ENCODE results near the gene ALDH1L1. TPM values are rescaled to one million over a fixed set of nuclear protein-coding genes. Genes with fewer than 3 reads are reported as not detected.

The ALDH1L1 gene
- total and polyA plus RNA-seq, 2 experiments from 2014 or later, result 1.0 to 1.3 TPM

DNA sequence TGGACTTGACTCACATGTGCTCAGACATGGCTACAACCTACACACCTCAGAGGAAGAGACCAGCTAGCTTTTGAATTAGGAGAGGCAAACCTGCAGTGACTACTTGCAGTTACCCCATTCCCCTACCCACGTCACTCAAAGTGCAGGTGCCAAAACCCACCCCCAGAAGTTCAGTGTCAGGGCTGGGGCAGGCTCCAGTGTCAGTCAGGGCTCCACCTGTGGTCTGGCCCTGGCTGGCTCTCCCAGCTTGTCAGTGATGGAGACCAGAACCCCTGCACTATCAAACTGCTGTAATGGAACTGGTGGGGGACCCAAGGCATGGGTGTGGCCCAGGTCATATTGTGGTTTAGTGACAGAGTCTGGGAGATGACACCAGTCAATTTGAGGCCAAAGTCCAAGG, 63.9 kb downstream of the ALDH1L1 start:
- DNase-seq (ENCODE audit: low spot score) (no peak), ATAC-seq (no peak)
- no peaks in the 10 kb centered on the region for H3K4me1 ChIP-seq (ENCODE audit: insufficient read depth)
- no peaks in the 10 kb centered on the region for H3K79me2 ChIP-seq (replicated peaks; ENCODE audit: insufficient read depth)
- no peak overlapping the region for H3K4me3 ChIP-seq
- 0 out of 2 replicates have a peak, but pooled peaks cover 3% of the 10 kb centered on the region for H3K9me2 ChIP-seq (ENCODE audit: insufficient read depth)
- no peaks in the 10 kb centered on the region for H3F3A ChIP-seq (replicated peaks; ENCODE audit: low read depth)
- H3K27ac ChIP-seq (ENCODE audit: low read depth), result no peak overlapping the region
- no peaks in the 10 kb centered on the region for H4K20me1 ChIP-seq (replicated peaks; ENCODE audit: insufficient read depth)
- Mint-ChIP-seq H3K9me3 (no peaks in the 10 kb centered on the region; the same call in 2 of the 3 replicates), H3K4me3 (no peak overlapping the region), H3K27ac (no peak overlapping the region), H3K27me3 (ENCODE audit: insufficient read depth, low read depth, poor library complexity) (peaks cover 3% of the 10 kb centered on the region), H3K36me3 (ENCODE audit: low read depth) (peaks cover 7% of the 10 kb centered on the region; the same call in 2 of the 3 replicates), H3K4me1 (no peaks in the 10 kb centered on the region; the same call in 2 of the 3 replicates)
- no peaks in the 10 kb centered on the region for H3K36me3 ChIP-seq (ENCODE audit: insufficient read depth)
- H3K27me3 ChIP-seq (ENCODE audit: insufficient read depth), result no peaks in the 10 kb centered on the region
- no peak overlapping the region for H2AFZ ChIP-seq
- TF ChIP-seq ZNF331 (CRISPR knock-in tag; IDR thresholded peaks at IDR 0.05; ENCODE audit: low read depth) (no peak), STAT1 (IDR thresholded peaks at IDR 0.05; ENCODE audit: unreplicated experiment) (no peak), JUNB (IDR thresholded peaks at IDR 0.05; ENCODE audit: unreplicated experiment) (no peak), ZNF462 (CRISPR knock-in tag; IDR thresholded peaks at IDR 0.05) (no peak), CREB1 (CRISPR knock-in tag; IDR thresholded peaks at IDR 0.05; ENCODE audit: low read depth) (no peak), ZNF114 (CRISPR knock-in tag; IDR thresholded peaks at IDR 0.05) (no peak), NANOG (IDR thresholded peaks at IDR 0.05; ENCODE audit: borderline replicate concordance) (no peak), EZH2 (IDR thresholded peaks at IDR 0.05; ENCODE audit: low read depth, unreplicated experiment) (no peak), CTCF (conservative IDR thresholded peaks at IDR 0.05; ENCODE audit: low read depth in 2 of 2) (no peak), EZH2phosphoT487 (IDR thresholded peaks at IDR 0.05; ENCODE audit: unreplicated experiment) (no peak), POLR2AphosphoS5 (IDR thresholded peaks at IDR 0.05; ENCODE audit: low read depth) (no peak)
- TF ChIP-seq, protein P1, sequence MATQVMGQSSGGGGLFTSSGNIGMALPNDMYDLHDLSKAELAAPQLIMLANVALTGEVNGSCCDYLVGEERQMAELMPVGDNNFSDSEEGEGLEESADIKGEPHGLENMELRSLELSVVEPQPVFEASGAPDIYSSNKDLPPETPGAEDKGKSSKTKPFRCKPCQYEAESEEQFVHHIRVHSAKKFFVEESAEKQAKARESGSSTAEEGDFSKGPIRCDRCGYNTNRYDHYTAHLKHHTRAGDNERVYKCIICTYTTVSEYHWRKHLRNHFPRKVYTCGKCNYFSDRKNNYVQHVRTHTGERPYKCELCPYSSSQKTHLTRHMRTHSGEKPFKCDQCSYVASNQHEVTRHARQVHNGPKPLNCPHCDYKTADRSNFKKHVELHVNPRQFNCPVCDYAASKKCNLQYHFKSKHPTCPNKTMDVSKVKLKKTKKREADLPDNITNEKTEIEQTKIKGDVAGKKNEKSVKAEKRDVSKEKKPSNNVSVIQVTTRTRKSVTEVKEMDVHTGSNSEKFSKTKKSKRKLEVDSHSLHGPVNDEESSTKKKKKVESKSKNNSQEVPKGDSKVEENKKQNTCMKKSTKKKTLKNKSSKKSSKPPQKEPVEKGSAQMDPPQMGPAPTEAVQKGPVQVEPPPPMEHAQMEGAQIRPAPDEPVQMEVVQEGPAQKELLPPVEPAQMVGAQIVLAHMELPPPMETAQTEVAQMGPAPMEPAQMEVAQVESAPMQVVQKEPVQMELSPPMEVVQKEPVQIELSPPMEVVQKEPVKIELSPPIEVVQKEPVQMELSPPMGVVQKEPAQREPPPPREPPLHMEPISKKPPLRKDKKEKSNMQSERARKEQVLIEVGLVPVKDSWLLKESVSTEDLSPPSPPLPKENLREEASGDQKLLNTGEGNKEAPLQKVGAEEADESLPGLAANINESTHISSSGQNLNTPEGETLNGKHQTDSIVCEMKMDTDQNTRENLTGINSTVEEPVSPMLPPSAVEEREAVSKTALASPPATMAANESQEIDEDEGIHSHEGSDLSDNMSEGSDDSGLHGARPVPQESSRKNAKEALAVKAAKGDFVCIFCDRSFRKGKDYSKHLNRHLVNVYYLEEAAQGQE (IDR thresholded peaks at IDR 0.05; ENCODE audit: unreplicated experiment), result no peak
- TF ChIP-seq, protein P2, sequence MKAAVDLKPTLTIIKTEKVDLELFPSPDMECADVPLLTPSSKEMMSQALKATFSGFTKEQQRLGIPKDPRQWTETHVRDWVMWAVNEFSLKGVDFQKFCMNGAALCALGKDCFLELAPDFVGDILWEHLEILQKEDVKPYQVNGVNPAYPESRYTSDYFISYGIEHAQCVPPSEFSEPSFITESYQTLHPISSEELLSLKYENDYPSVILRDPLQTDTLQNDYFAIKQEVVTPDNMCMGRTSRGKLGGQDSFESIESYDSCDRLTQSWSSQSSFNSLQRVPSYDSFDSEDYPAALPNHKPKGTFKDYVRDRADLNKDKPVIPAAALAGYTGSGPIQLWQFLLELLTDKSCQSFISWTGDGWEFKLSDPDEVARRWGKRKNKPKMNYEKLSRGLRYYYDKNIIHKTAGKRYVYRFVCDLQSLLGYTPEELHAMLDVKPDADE (IDR thresholded peaks at IDR 0.05), result no peak
- no peak overlapping the region for H3K4me2 ChIP-seq
